GM06990 (cell line): Measurements from ENCODE around the gene BUB1B.
A peak's percentile ranks its signal among the peaks of the same experiment; 100 is the strongest.
"Not testable (repeated sequence)": the region's sequence is repeated elsewhere in the genome, so short reads cannot be mapped to it uniquely, and the experiment has no call there.

Experiments used
- DNase-seq: peaks from one replicate; pipeline ENCODE4 v3.0.0-alpha.2; 2011; ENCODE audit not compliant: insufficient read length; ENCODE audit errors: extremely low read depth
- H3K27me3 ChIP-seq: replicated peaks from 2 replicates; pipeline ENCODE4 v1.6.0; 2011; ENCODE audit warnings: low read length; ENCODE audit not compliant: control insufficient read depth, insufficient read depth
- H3K36me3 ChIP-seq: 2 replicates; pipeline ENCODE4 v1.5.1; 2011; ENCODE audit warnings: low read length; ENCODE audit not compliant: control insufficient read depth, insufficient read depth
- H3K4me3 ChIP-seq: replicated peaks from 2 replicates; pipeline ENCODE4 v1.5.1; 2011; ENCODE audit warnings: low read depth, mild to moderate bottlenecking, control low read depth, low read length
- TF ChIP-seq, protein P1 (sequence below): IDR thresholded peaks from 2 replicates; pipeline ENCODE4 v1.5.1; 2011; ENCODE audit warnings: low read length, control low read depth, mild to moderate bottlenecking, inconsistent platforms; ENCODE audit not compliant: insufficient read depth, poor library complexity, severe bottlenecking

BUB1B gene, protein sequence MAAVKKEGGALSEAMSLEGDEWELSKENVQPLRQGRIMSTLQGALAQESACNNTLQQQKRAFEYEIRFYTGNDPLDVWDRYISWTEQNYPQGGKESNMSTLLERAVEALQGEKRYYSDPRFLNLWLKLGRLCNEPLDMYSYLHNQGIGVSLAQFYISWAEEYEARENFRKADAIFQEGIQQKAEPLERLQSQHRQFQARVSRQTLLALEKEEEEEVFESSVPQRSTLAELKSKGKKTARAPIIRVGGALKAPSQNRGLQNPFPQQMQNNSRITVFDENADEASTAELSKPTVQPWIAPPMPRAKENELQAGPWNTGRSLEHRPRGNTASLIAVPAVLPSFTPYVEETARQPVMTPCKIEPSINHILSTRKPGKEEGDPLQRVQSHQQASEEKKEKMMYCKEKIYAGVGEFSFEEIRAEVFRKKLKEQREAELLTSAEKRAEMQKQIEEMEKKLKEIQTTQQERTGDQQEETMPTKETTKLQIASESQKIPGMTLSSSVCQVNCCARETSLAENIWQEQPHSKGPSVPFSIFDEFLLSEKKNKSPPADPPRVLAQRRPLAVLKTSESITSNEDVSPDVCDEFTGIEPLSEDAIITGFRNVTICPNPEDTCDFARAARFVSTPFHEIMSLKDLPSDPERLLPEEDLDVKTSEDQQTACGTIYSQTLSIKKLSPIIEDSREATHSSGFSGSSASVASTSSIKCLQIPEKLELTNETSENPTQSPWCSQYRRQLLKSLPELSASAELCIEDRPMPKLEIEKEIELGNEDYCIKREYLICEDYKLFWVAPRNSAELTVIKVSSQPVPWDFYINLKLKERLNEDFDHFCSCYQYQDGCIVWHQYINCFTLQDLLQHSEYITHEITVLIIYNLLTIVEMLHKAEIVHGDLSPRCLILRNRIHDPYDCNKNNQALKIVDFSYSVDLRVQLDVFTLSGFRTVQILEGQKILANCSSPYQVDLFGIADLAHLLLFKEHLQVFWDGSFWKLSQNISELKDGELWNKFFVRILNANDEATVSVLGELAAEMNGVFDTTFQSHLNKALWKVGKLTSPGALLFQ

DNA sequence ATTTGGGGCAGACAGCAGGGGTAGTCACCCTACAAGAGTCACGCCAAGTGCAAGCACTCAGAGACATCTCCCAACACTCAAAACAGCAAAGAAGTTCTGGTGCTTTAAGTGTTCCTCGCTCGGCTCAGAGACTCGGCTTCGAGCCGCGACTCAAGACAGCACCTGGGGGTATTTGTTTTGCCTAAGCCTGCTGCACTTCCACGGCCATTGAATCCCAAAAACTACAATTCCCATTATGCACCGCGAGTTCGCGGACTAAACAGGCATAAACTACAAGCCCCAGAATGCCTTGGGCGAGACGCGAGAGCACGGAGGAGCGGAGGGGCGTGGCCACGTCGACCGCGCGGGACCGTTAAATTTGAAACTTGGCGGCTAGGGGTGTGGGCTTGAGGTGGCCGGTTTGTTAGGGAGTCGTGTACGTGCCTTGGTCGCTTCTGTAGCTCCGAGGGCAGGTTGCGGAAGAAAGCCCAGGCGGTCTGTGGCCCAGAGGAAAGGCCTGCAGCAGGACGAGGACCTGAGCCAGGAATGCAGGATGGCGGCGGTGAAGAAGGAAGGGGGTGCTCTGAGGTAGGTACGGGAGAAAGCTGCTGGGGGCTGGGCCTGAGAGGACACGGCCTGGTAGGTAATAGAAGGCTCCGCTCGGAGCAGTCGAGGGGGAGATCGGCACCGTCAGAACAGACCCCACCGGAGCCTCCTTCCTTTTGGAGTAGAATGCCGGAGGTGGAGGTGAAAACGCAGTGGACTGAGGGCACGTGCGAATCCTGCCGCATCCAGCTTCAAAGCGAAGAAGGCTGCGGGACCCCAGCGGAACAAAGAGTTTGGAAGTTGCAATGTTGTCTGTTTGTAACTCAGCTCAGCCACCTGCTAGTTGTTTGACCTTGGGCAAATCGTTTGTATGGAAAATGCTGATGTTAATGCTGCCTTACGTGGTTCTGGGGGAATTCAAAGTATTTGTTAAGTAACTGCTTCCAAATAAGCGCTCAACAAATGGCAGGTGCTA is at the start of gene BUB1B:
TSS of gene BUB1B (plus strand) at position 381 of the 1,000 bp plus-strand sequence. CDS start at position 533, 152 bp downstream.
- DNase-seq: peak; percentile 97
- no peaks in the 10 kb centered on the region for H3K36me3 ChIP-seq
- H3K4me3 ChIP-seq: peak within 1 kb of the TSS; percentile 93
- TF ChIP-seq, protein P1, sequence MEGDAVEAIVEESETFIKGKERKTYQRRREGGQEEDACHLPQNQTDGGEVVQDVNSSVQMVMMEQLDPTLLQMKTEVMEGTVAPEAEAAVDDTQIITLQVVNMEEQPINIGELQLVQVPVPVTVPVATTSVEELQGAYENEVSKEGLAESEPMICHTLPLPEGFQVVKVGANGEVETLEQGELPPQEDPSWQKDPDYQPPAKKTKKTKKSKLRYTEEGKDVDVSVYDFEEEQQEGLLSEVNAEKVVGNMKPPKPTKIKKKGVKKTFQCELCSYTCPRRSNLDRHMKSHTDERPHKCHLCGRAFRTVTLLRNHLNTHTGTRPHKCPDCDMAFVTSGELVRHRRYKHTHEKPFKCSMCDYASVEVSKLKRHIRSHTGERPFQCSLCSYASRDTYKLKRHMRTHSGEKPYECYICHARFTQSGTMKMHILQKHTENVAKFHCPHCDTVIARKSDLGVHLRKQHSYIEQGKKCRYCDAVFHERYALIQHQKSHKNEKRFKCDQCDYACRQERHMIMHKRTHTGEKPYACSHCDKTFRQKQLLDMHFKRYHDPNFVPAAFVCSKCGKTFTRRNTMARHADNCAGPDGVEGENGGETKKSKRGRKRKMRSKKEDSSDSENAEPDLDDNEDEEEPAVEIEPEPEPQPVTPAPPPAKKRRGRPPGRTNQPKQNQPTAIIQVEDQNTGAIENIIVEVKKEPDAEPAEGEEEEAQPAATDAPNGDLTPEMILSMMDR: no peak
- no peaks in the 10 kb centered on the region for H3K27me3 ChIP-seq

DNA sequence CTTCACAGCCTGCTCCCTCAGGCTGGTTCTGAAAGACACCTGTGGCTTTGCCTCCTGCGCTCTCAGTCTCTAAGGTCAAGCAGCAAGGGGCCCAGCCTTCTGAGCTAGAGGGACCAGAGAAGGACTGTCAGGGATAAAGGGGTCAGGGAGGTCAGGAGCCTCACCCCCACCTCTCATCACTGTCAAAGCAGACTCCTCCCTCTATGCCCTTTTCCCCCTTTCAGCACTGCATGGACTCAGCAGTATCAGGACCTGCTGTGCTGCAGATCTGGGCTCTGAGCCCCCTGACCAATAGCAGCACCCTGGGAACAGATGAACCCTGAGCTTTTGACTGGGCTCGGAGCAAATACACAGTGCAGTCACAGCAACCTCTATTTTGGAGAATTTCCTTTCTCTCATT is 49.0 kb upstream of the BUB1B start:
- H3K4me3 ChIP-seq: no peak overlapping the region
- H3K27me3 ChIP-seq: no peaks in the 10 kb centered on the region
- no peak for DNase-seq
- TF ChIP-seq, protein P1: no peak
- H3K36me3 ChIP-seq: no peaks in the 10 kb centered on the region

DNA sequence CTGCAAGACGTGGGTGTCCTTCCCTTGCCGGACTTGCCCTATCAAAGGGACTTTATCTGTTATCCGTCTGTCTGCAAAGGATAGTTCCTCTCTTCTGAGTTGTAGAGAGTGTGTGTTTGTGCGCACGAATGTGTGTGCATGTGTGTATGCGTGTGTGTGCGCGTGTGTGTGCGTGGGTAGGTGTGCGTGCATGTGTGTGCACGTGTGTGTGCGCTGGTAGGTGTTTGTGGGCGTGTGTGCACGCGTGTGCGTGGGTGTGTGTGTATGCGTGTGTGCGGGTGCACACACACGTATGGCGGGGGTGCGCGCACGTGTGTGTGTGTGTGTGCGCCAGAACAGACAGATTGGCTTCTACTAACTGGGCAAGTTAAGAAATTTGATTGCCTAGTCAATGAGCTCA is 48.1 kb upstream of the BUB1B start:
- H3K36me3 ChIP-seq: no peaks in the 10 kb centered on the region
- H3K27me3 ChIP-seq: no peaks in the 10 kb centered on the region
- DNase-seq: no peak
- TF ChIP-seq, protein P1: no peak
- H3K4me3 ChIP-seq: no peak overlapping the region

DNA sequence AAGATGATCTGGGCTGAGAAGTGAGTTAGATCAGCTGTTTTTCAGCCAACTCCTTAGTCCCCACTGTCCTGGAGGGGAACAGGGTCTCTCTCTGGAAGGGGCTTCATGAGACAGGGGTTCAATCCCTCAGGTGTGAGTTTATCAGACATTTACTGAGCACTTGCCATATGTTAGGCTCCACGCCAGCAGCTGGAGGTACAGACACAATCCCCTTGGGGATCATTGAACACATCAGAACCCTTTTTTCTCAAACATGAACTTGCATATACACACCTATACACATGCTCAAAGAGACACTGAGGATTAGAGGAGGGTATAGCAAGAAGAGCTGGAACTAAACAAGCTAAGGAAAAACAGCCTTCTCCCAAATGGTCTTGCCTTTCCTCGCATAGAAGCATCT is 46.7 kb upstream of the BUB1B start:
- H3K4me3 ChIP-seq: no peak overlapping the region
- no peak for DNase-seq
- H3K36me3 ChIP-seq: no peaks in the 10 kb centered on the region
- TF ChIP-seq, protein P1: no peak
- no peaks in the 10 kb centered on the region for H3K27me3 ChIP-seq

DNA sequence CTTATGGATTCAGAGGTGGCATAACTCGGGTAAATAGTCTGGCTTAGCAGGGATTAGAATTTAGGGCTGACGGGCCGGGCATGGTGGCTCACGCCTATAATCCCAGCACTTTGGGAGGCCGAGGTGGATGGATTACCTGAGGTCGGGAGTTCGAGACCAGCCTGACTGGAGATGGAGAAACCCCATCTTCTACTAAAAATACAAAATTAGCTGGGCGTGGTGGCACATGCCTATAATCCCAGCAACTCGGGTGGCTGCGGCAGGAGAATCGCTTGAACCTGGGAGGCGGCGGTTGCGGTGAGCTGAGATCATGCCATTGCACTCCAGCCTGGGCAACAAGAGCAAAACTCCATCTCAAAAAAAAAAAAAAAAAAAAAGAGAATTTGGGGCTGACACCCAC is 45.8 kb upstream of the BUB1B start:
- not testable (repeated sequence) for H3K4me3 ChIP-seq, DNase-seq, H3K27me3 ChIP-seq, H3K36me3 ChIP-seq
